GM21367 (cell line): Measurements from ENCODE around the gene MTA3.
"Not testable (repeated sequence)": the region's sequence is repeated elsewhere in the genome, so short reads cannot be mapped to it uniquely, and the experiment has no call there.

ENCODE experiments used
- ATAC-seq: cut with Tn5 transposase; IDR thresholded peaks from one replicate; pipeline ENCODE4 v1.9.1; 2021; ENCODE audit not compliant: unreplicated experiment

The MTA3 gene

GRCh38 chr2:42607101-42607637, 38.7 kb downstream of the MTA3 start:
- ATAC-seq, result no peak

DNA sequence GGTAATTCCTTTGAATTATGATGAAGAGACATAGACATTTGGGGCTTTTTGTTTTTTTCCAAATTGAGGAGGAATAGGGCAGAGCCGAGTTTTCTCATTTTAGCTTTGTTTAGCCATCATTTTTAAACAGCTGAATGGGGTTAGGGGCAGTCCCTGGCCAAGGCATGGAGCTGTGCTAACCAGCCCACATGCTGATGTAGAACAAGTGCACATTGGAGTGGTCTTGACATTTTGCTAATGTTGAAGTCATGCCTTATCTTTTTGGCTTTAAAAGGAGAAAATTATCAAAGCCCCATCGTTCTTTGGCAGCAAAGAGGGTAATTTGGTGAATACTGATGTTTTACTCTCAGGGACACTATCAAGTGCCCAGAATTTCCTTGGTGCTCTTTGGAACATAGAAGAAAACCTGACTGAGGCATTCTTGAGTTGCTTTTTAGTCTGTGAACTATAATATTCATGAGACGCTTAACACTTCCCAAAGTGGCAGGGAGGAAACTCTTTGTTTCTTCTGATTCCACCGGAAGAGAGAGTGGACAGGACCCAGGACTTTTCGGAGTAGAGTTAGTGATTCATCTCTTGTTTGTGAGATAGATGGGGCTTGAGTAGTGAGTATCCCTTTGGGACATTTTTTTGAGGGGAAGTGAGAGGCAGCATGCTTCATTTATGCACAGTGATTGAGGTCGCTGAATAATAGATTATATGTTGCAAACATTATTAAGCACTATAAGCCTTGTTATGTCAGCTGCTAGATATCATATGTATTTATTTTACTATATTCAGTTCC, 45.0 kb downstream of the MTA3 start:
- no peak for ATAC-seq

- ATAC-seq, result no peak
These were observed 46.4 kb downstream of the MTA3 start for GRCh38 chr2:42614838-42615237.

GRCh38 chr2:42618116-42618515, 49.7 kb downstream of the MTA3 start:
- ATAC-seq, result no peak

- no peak for ATAC-seq
These were observed 50.5 kb downstream of the MTA3 start for GRCh38 chr2:42618972-42619371.

DNA sequence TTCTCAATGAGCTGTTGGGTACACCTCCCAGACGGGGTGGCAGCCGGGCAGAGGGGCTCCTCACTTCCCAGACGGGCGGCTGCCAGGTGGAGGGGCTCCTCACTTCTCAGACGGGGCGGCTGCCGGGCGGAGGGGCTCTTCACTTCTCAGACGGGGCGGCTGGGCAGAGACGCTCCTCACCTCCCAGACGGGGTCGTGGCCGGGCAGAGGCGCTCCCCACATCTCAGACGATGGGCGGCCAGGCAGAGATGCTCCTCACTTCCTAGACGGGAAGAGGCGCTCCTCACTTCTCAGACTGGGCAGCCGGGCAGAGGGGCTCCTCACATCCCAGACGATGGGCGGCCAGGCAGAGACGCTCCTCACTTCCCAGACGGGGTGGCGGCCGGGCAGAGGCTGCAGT, 53.2 kb downstream of the MTA3 start:
- not testable (repeated sequence) for ATAC-seq

DNA sequence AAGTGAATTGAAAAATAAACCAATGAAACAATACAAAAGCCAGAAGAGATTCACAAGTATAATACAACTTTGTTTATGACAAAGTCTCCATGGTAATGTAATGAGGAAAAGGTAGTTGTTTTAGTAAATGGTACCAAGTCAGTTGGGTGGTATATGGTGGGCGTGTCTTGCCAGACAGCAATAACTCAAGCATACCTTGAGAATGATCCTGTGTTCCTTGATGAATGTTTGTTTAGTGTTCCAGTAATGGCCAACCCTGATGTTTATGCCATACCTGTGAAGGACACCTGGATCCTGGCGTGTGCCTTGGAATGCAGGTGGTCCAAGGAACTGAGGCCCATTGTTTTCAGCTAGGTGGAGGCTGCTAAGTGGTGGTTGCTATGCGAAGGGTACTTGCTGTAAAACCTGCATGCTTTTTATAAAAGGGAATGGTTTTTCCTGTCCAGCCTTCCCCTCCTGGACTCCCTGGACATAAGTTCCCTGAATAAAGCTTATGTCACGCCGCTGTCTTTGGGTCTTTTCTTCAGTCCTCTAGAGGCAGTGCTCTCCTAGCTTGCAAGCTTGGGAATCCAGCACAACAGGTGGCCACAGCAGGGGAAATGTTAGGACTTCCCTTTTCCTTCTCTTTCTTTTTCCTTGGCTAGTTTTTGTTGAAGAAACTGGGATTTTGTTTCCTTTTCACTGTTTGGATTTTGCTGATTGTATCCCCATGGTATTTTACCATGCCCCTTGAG, 54.7 kb downstream of the MTA3 start:
- ATAC-seq, result no peak

DNA sequence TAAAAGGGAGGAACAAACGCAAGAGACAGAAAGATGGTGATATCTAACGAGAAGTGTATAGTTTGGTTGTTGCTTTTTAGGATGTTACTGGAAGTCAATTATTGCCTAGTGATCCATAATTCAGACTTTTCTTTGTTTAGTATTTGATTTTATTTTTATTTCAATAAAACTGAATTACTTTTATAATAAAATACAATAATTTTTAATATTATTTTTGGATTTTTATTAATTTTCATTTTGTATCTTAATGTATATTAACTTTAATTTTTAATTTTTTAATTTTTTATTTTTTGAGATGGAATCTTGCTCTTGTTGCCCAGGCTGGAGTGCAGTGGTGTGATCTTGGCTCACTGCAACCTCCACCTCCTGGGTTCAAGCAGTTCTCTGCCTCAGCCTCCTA, 55.6 kb downstream of the MTA3 start:
- no peak for ATAC-seq

- ATAC-seq, result not testable (repeated sequence)
These were observed 59.6 kb downstream of the MTA3 start for GRCh38 chr2:42628024-42628423.

DNA sequence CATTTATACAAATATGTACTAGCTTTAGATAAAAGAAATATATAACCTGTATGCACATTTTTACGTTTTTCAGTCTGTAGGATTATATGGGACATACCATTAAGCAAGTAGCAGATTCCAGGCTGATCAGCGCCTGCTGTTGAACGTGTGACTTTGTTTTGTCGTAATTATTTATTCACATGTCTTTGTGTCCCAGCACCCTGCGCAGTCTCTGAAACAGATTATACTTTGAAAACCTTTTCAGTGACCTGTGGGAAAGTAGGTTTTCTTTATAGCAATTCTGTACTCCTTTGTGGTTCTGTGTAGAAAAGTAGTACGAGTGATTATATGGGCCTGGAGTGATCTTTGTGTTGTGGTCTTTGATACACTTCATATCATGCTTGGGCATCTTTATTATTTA, 68.5 kb downstream of the MTA3 start:
- no peak for ATAC-seq

GRCh38 chr2:42638080-42638784, 69.8 kb downstream of the MTA3 start:
- ATAC-seq, result no peak

DNA sequence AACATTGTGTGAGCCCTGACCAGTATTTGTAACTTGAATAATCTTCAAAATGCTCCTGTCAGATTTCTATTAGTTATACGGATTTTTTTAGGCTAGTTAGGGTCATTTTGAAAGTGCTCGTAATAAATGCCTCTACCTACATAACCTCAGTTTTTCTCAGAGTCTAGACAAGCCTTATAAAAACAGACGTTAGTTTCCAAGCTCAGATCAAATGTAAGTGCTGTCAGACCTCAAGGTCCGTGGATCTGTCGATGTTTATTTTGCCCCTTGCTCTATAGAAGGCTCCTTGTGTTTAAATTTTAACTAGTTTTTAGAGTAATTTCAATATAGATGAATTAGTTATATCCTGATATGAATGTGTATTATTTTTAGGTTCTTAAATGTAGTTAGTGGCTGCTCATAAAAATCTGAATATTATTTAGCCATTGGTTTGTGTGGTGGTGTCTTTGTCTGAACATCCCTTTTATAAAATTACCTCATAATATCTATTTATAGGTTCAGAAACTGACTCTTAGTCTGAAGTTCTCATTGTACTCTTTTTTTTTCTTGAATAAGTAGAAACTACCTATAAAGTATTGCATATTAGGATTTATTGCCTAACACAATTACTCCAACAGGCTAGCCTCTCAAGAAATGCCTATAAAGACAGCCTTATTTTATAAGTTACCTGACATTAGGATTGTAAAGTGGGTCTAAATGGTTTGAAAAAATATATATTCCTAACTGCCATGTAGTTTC, 71.1 kb downstream of the MTA3 start:
- no peak for ATAC-seq

DNA sequence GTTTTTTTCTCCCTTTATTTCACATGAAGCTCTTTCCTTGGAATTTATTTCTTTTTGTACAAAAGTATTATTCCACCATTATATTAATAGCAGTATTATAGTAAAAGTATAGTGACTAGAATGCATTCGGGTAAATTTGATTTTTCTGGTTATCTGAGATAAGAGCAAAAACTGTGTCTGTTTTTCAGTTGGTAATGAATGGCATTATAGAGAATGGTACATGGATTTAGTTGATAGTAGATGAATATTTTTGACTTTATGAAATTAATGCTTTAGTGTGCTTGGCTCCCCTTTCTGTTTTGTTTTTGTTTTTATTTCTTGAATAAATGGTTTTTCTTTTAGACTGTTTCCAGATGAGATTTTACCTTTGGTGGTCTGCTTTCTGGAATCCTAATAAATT, 71.8 kb downstream of the MTA3 start:
- ATAC-seq, result no peak

- ATAC-seq, result not testable (repeated sequence)
These were observed 73.9 kb downstream of the MTA3 start for GRCh38 chr2:42642371-42642770.

DNA sequence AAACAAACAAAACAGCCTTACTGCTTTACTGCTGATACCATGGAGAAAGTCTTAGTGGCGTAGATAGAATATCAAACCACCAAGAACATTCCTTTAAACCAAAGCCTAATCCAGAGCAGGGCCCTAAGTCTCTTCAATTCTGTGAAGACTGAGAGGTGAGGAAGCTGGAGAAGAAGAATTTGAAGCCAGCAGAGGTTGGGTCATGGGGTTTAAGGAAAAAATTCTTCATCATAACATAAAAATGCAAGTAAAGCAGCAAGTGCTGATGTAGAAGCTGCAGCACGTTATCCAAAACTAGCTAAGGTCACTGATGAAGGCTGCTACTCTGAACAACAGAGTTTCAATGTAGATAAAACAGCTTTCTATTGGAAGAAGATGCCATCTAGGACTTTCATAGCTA, 77.1 kb downstream of the MTA3 start:
- no peak for ATAC-seq

DNA sequence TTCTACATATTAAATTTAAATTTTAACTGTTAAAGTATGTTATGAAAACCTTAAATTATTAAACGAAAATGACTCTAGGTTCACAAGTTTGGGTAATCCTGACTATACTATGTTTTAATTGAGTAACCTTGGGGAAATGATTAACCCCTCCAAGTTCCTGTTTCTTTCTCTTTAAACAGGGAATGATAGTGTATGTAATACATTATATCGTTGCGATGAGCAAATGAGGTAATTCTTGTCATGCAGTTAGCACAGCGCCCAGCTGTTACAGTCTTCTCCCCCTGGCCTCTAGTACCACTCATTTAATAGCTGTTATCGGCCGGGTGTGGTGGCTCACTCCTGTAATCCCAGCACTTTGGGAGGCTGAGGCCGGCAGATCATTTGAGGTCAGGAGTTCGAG, 80.4 kb downstream of the MTA3 start:
- ATAC-seq, result no peak

- ATAC-seq, result no peak
These were observed 82.6 kb downstream of the MTA3 start for GRCh38 chr2:42651057-42651456.

GRCh38 chr2:42652086-42652485, 83.7 kb downstream of the MTA3 start:
- no peak for ATAC-seq

- no peak for ATAC-seq
These were observed 84.6 kb downstream of the MTA3 start for GRCh38 chr2:42653039-42653438.

- no peak for ATAC-seq
These were observed 85.5 kb downstream of the MTA3 start for GRCh38 chr2:42653908-42654445.

GRCh38 chr2:42658306-42658705, 89.9 kb downstream of the MTA3 start:
- no peak for ATAC-seq
